Measurements from ENCODE around the gene RANBP10.
"Not testable (repeated sequence)": the region's sequence is repeated elsewhere in the genome, so short reads cannot be mapped to it uniquely, and the experiment has no call there.

The RANBP10 gene

DNA sequence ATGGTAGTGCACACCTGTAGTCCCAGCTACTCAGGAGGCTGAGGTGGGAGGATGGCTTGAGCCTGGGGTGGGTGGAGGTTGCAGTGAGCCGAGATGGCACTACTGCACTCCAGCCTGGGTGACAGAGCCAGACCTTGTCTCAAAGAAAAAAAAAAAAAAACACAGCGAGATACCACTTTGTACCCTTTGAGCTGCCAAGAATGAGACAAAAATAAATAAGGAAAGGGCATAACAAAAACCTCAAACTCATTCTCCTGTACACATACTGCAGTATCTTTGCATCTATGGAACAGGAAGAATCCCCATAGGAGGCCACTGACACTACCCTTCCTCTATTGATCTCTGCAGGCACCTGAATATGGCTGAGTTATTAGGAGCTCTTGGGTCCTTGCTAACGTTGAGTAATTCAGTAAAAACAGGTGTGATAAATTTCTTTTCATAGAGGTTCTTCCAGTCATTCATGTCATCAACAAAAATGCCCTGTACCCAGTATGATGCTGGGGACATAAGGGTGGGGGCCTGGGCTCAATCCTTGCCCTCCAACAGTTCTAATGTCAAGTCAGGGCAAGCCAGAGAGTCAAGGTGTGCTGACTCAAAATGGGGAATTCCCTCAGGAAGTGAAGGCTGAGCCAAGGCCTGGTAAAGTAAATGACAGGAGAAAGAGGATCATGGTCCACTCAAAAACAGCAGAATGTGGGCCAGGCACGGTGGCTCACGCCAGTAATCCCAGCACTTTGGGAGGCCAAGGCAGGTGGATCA lies 26.9 kb downstream of the RANBP10 start:
- DNase-seq (ENCODE audit: low read depth) = no peak

DNA sequence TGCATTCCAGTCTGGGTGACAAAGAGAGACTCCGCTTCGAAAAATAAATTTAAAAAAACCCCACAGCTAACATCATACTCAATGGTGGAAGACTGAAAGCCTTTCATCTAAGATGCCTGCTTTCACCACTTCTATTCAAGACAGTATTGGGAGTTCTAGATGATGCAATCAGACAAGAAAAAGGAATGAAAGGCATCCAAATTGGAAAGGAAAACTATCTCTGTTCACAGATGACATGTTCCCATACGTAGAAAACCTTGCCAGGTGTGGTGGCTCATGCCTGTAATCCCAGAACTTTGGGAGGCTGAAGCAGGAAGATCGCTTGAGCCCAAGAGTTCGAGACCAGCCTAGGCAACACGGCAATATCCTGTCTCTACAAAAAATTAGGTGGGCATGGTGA lies 31.1 kb downstream of the RANBP10 start:
- DNase-seq (ENCODE audit: low read depth) = no peak

DNA sequence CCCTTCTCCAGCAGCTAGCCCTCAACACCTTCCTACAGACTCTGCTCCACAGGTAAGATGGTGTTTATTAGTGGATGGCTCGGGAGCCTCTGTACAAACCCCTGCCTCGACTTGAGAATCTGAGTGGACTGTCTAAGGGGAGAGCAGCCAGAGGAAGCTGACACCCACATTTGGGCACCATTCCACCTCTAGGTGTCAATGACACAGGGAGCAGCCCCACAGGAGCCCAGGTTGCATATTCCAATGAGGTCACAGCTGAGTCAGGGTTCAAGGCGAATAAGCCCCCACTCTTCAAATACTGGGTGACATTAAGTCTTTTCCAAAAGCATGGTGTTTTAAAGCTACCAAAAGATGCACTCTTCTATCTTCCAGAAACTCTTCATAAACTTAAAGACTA lies 31.9 kb downstream of the RANBP10 start:
- DNase-seq (ENCODE audit: low read depth) = no peak

DNA sequence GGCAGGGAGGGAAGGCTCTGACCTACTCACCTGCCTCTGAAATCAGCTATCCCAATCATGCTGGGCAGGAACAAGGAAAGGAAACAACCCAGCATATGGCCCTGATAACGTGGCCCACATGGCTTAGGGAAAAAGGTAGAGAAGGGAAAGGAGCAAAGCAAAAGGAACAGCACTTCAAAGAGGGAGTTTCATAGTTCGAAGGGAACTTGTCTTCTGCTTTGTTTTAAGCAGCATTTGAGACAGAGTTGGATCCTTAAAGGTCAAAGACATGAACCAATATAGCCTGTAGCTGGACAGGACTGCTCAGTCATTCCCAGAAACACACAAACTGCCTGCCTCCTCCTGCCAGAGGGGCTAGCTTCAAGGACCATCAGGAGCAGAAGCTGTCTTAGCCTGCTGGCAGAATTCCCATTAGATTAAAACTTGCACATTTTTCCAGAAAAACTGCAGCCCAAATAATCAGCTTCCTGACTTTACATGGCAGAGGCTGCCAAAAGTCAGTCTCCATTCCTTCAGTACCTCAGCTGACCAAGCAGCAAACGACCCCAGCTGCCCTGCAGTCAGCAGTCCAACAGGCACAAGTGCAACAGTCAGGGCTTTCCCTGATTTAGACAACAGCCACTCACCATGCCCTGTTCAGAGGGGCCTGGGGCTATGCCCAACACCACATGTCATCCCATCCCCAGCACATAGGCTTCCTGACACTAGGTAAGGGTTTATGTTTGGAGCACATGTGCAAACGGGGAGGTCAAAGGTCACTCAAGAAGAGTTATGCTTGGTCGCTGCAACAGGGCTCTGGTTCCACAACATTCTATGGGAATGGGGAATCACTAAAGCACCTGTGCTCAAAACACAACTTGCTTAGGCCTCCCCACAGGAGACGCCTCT lies 32.5 kb downstream of the RANBP10 start:
- DNase-seq (ENCODE audit: low read depth) = no peak

DNA sequence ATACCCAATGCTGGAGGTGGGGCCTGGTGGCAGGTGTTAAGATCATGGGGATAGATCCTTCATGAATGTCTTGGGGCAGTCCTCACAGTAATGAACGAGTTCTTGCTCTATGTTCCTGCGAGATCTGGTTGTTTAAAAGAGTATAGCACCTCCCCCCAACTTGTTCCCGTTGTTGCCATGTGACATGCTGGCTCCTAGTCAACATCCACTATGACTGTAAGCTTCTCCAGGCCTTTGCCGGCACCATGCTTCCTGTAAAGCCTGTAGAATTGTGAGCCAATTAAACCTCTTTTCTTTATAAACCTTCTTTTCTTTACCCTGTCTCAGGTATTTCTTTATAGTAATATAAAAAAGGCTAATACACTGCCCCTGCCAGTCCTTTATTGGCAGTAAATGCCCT lies 33.3 kb downstream of the RANBP10 start:
- no peak for DNase-seq (ENCODE audit: low read depth)

DNA sequence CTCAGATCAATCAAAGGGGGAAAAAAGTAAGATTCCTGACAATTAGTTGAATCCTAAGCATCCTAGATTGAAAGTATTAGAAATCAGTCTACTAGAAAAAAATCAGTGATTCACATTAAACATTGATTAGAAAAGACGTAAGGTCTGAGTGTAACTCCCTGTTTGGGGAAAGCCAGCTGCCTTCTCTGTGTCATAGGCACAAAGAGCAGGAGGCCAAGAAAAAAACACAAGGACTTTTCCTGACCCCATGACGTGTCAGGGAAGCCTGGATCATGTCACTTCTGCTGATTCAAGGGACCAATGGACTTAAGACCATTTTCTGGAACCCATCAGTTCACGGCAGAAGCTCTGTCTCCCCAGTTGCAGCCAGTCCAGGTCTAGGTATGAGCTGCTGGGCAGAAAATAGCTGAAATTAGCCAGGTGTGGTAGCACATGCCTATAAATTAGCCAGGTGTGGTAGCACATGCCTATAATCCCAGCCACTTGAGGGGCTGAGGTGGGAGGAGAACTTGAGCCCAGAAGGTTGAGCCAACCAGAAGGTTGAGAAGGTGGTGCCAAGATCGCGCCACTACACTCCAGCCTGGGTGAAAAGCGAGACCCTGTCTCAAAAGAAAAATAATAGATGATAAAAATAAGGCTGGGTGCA lies 35.9 kb downstream of the RANBP10 start:
- no peak for DNase-seq (ENCODE audit: low read depth)

DNA sequence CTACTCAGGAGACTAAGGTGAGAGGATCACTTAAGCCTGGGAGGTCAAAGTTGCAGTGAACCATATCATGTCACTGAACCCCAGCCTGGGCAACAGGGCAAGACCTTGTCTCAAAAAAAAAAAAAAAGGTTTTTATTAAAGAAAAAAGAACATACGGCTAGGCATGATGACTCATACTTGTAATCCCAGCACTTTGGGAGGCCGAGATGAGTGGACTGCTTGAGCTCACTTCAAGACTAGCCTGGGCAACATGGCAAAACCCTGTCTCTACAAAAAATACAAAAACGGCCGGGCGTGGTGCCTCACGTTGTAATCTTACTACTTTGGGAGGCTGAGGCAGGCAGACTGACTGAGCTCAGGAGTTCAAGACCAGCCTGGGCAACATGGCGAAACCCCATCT lies 38.4 kb downstream of the RANBP10 start:
- DNase-seq (ENCODE audit: low read depth) = peak; percentile 51

DNA sequence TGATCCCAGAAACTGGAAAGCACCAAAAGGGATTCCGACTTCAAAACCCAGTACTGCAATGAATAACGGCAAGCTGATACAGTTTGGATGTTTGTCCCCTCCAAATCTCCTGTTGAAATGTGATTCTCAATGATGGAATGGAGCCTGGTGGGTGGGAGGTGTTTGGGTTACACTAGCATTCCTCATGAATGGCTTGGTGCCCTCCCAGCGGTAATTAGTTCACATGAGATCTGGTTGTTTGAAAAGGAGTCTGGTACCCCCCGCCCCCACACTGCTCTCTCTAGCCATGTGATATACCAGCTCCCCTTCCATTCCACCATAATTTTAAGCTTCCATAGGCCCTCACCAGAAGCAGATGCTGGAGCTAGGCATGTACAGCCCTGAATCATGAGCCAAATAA lies 40.1 kb downstream of the RANBP10 start:
- no peak for DNase-seq (ENCODE audit: low read depth)

DNA sequence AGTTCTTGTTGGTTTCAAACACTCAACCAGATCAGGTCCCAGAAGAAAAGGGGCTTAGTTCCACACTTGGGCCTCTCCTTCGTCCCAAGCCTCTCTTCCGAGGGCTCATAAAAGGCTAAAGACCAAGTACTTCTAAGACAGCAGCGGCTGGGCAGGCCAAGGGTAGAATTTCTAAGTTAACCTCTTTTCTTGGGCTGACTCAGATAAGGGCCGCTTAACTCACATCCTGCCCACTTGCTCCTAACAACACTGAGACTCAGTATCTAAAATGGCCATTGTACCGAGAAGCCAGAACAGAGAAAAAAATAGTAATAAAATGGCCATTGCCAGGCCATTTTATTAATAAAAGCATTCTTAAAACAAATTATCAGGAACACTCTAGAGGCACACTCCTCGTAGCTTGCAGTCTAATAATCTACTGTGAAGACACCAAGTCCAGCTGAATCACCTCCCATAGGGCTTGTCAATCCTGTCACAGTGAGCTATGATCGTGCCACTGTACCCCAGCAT lies 42.1 kb downstream of the RANBP10 start:
- no peak for DNase-seq (ENCODE audit: low read depth)

DNA sequence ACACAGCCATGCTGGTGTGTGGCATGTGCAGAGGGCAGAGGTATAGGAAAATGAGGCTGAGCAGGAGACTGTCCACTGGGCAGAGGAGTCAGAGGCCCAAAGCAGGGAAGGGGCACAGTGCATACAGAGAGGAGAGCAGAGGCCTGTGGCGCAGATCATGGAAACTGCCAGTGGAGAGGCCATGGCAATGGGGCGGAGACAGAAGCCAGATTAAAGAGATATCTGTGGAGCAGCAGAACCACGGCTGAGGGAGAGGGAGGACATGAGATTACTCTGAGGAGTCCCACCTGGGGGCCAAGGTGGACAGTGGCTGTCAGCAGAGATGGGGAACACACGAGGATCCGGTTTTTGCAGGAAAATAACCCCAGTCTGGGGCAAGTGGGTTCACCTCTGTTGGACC lies 43.3 kb downstream of the RANBP10 start:
- no peak for DNase-seq (ENCODE audit: low read depth)

DNA sequence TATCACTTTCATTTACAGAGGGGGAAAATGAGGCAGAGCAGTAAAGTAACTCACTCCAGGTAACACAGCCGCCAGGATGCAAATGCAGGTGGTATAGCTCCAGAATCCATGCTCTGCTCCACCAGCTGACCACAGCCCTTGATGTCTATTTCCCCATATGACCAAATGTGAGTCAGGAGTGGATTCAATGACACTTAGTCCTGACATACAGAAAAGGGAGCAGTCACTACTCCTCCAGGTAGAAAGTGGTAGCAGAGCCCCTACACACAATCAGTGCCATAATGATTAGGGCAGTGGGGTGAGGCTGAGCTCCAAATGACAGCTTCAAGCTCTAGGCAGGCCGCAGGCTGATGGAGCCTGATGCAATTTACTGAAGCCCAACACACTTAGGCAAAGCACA lies 44.0 kb downstream of the RANBP10 start:
- DNase-seq (ENCODE audit: low read depth) = no peak

DNA sequence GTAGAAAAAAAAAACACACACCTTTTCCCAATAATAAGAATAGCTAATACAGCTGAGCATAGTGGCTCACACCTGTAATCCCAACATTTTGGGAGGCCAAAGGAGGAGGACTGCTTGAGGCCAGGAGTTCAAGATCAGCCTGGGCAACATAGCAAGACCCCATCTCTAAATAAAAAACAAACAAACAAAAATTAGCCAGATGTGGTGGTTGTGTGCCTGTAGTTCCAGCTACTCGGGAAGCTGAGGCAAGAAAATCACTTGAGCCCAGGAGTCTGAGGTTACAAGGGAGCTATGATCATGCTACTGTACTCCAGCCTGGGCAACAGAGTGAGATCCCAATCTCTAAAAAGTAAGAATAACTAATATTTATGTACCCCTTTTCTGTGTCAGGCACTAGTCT lies 44.4 kb downstream of the RANBP10 start:
- DNase-seq (ENCODE audit: low read depth) = no peak

DNA sequence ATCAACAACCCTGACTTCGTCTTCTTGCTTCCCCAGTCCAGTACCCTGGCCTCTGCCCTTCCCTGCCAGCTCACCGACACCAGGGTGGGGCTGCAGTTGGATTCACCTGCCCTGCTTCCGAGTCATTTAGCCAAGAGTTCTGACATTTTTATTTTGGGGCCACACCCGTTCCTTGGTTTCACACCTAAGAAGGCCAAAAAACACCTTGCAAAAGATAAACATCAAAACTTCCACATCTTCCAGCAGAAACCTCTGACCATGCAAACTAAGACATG lies 45.5 kb downstream of the RANBP10 start:
- DNase-seq (ENCODE audit: low read depth) = no peak

DNA sequence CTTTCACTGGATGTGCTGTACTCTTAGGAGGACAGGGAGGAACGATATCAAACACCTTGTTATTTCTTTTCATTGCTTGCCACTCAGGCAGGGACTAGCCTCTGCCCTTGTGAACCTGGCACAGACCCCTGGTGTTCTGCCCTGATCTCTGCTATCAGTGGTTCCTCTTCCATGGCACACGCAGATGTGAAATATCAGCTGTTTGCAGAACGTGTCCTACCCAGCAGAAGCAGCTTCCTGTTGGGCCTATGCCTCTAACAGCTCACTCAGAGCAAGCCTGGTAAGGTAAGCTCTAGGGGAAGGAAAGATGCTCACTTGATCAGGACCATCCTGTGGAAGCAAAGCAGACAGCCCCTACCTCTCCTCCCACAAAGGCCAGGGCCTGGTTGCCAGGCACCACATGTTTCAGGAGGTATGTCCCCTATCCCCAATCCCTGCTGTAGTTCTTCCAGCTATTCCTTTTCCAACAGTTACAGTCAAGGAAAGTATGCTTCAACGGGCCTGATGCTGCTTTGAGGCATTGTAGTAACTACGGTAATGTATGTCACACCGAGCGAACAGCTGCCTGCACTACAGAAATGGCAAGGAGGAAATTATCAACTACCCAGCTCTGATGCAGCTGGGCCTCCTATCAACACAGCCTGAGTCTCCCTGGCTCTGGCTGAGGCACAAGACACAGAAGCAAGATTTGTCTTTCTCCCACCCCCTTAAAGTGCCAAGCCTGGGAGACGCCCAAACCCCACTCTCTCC lies 46.0 kb downstream of the RANBP10 start:
- DNase-seq (ENCODE audit: low read depth) = no peak

DNA sequence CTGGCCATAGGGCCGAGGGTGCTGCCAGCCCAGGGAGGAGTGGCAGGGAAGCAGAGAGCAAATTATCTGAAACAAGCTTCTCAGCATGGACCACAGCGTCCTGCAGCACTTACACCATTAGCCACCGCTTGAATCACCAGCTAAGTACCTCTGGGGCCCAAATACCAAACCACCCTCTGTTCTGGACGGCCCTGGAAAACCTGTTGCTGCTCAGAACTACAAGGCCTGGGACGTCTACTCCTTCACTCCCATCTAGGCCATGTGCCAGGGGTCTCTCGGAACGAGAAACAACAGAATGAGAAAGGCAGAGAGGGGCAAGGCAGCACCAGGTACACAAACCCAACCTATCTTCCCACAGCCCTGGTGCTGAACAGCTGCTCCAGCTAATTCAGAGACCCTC lies 47.4 kb downstream of the RANBP10 start:
- no peak for DNase-seq (ENCODE audit: low read depth)

DNA sequence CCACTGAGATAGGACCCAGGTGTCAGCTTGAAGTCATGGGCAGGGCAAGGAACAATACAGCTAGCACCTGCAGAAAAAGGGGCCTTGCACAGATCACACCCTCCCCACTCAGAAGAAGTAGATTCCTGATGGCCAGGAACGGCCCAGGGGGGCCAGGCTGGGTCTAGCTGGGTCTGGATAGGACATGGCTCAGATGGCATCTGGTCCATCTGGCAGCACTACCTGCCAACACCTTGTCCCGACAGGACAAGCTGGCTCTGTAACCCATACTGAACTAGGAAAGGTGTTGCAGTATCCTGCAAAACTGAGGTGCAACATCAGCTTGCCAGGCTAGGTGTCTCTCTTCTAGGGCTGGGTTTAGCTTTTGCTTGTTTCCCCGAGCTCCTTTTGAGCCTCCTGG lies 48.4 kb downstream of the RANBP10 start:
- no peak for DNase-seq (ENCODE audit: low read depth)

DNA sequence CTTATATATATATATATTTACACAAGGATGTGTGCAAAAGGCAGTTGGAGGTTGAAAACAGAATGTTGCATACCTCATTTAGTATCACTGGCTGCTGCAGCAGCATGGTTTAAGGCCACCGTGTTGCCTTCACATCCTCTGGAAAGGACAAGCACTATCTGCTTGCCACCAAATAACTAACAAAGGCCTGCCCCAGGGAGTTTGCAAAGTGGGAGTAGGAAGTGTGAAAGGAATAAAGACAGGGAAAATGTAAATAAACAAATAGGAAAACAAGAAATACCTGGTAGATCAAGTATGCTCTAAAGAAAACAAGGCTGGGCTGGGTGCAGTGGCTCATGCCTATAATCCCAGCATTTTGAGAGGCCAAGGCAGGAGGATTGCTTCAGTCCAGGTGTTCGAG lies 53.7 kb downstream of the RANBP10 start:
- no peak for DNase-seq (ENCODE audit: low read depth)

DNA sequence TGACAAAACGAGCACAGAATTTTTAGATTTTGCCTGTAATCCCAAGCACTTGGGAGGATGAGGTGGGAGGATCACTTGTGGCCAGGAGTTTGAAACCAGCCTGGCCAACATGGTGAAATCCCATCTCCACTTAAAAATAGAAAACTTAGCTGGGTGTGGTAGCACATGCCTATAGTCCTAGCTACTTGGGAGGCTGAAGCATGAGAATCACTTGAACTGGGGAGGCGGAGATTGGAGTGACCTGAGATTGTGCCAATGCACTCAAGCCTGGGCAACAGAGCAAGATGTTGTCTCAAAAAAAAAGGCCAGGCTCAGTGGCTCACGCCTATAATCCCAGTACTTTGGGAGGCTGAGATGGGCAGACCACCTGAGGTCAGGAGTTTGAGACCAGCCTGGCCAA lies 55.0 kb downstream of the RANBP10 start:
- DNase-seq (ENCODE audit: low read depth) = not testable (repeated sequence)

DNA sequence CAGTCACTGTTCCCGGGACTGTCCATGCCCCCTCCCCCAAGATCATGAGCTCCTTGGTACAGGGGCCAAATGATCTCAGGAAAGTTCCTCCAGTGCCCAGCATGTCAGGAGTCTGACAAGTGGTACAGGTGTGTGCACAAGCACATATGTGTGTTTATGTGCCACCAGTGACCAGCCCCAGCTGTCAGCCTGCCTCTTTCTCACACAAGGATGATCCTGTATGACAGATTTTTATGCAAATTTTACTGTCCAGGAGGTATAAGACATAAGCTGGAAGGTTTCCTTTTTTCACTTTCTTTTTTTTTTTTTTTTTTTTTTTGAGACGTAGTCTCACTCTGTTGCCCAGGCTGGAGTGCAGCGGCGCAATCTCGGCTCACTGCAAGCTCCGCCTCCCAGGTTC lies 55.9 kb downstream of the RANBP10 start:
- no peak for DNase-seq (ENCODE audit: low read depth)

DNA sequence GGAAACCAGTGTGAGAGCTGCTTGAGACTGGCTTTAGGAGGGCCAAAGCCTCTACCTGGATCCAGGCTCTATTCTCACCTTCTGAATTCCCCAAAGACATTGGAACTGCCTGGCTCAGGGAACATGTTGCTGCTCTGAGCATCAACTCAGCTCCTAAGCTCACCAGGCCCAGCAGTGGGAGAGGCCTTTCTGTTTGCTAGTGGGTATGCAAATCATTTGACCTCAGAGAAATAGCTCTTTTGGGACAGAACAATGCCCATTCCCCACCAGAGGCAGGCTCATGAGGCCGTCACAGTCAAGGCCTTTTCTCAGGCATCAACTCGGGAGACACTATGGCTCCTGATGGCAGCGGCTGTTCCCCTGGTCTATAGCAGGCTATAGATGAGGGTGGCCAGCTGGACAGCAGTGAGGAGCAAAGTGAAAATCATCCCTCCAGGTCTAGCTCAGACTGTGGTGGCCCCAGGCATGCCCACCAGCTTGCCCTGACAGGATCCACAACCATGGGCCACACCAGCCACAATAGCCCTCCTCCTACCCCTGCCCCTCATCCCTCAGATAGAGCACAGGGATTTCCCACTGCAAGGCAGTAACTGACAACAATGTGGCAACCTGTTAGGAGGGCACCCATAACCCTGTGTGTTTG lies 56.8 kb downstream of the RANBP10 start:
- no peak for DNase-seq (ENCODE audit: low read depth)

DNA sequence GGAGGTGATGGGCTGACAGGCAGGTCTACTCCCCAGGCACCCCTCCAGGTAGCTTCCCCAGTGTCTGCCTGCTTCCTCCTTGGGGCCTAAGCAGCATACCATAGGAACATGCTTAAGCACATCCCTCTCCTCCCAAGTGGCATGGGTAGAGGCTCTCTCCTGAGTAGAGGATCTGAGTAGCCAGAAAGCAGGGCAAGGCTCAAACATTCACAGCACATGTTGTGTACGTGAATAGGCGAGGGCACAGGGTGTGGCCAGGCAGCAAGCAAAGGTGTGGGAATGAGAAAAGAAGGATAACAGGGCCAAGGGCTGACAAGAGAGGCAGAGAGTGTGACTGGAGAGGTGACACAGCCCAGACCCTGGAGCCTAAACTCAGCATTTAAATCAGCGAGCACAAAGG lies 57.5 kb downstream of the RANBP10 start:
- DNase-seq (ENCODE audit: low read depth) = no peak

DNA sequence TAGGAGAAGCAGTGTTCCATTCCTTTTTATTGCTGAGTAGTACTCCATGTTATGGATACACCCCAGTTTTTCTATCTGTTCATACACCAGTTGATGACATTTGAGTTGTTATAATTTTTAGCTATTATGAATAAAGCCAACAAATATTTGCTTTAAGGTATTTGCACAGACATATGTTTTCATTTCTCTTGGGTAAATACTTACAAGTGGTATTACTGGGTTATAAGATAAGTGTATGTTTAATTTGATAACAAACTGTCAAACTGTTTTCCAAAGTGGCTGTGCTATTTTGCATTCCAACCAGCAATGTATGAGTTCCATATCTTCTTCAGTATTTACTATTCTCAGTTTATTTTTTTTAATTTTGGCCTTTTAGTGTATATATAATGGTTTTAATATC lies 59.5 kb downstream of the RANBP10 start:
- no peak for DNase-seq (ENCODE audit: low read depth)

All from HS-5 (cell line).